NCI-H2196 (cell line): Measurements from ENCODE around the gene PPP1CC.
"Not testable (repeated sequence)": the region's sequence is repeated elsewhere in the genome, so short reads cannot be mapped to it uniquely, and the experiment has no call there.

Source experiments
- DNase-seq: peaks from one replicate; lab custom pipeline; 2025; ENCODE audit not compliant: unreplicated experiment; lab: John Stamatoyannopoulos, UW

The PPP1CC gene

GRCh38 chr12:110756611-110757010 is 13.9 kb upstream of the PPP1CC start:
- no peak for DNase-seq

GRCh38 chr12:110754101-110754793 is 11.6 kb upstream of the PPP1CC start:
- no peak for DNase-seq

- DNase-seq, result no peak
These were observed 8.2 kb upstream of the PPP1CC start for GRCh38 chr12:110750784-110751461.

GRCh38 chr12:110746550-110746949 is 3.9 kb upstream of the PPP1CC start:
- DNase-seq, result no peak

- no peak for DNase-seq
These were observed 3.0 kb upstream of the PPP1CC start for GRCh38 chr12:110745542-110746284.

- DNase-seq, result no peak
These were observed 2.0 kb upstream of the PPP1CC start for GRCh38 chr12:110744601-110745264.

- DNase-seq, result no peak
These were observed 1.5 kb upstream of the PPP1CC start for GRCh38 chr12:110744151-110744571.

GRCh38 chr12:110743571-110744093 is 941 bp upstream of the PPP1CC start:
- DNase-seq, result no peak

GRCh38 chr12:110742096-110742717 is 484 bp downstream of the PPP1CC start:
- DNase-seq, result no peak

GRCh38 chr12:110741341-110742095 is 1.2 kb downstream of the PPP1CC start:
- DNase-seq, result no peak

- DNase-seq, result no peak
These were observed 2.8 kb downstream of the PPP1CC start for GRCh38 chr12:110739894-110740293.

GRCh38 chr12:110739488-110739887 is 3.2 kb downstream of the PPP1CC start:
- no peak for DNase-seq

- DNase-seq, result no peak
These were observed 5.2 kb downstream of the PPP1CC start for GRCh38 chr12:110737532-110737931.

- not testable (repeated sequence) for DNase-seq
These were observed 5.7 kb downstream of the PPP1CC start for GRCh38 chr12:110737016-110737415.

GRCh38 chr12:110733900-110734299 is 8.8 kb downstream of the PPP1CC start:
- DNase-seq, result no peak

GRCh38 chr12:110733089-110733715 is 9.5 kb downstream of the PPP1CC start:
- DNase-seq, result no peak

GRCh38 chr12:110732572-110732971 is 10.1 kb downstream of the PPP1CC start:
- DNase-seq, result no peak

- no peak for DNase-seq
These were observed 11.2 kb downstream of the PPP1CC start for GRCh38 chr12:110731479-110731878.

GRCh38 chr12:110728628-110729027 is 14.1 kb downstream of the PPP1CC start:
- no peak for DNase-seq
